Neuronal stem cell (in vitro differentiated cells): Measurements from ENCODE around the gene PLPPR2.
"Not testable (repeated sequence)": the region's sequence is repeated elsewhere in the genome, so short reads cannot be mapped to it uniquely, and the experiment has no call there.

Source experiments
- DNase-seq: peaks from one replicate; pipeline ENCODE4 v3.0.0-alpha.2; 2013; ENCODE audit warnings: low spot score
- H2AFZ ChIP-seq: one replicate; pipeline ENCODE4 v1.6.1; 2013; ENCODE audit warnings: mild to moderate bottlenecking, low read length, inconsistent platforms
- H2AK5ac ChIP-seq: 2 replicates; pipeline ENCODE4 v1.6.1; 2013; ENCODE audit warnings: low read depth, mild to moderate bottlenecking, inconsistent platforms, low read length, moderate library complexity, mixed read lengths
- H2BK120ac ChIP-seq: 2 replicates; pipeline ENCODE4 v1.6.1; 2013; ENCODE audit warnings: low read depth, mild to moderate bottlenecking, inconsistent platforms, low read length, moderate library complexity, mixed read lengths
- H2BK12ac ChIP-seq: one replicate; pipeline ENCODE4 v1.6.1; 2013; ENCODE audit warnings: low read length, inconsistent platforms
- H2BK15ac ChIP-seq: 2 replicates; pipeline ENCODE4 v1.6.1; 2013; ENCODE audit warnings: mild to moderate bottlenecking, low read length, inconsistent platforms, mixed read lengths
- H2BK5ac ChIP-seq: one replicate; pipeline ENCODE4 v1.6.1; 2013; ENCODE audit warnings: inconsistent platforms, mild to moderate bottlenecking, low read length, moderate library complexity
- H3K14ac ChIP-seq: one replicate; pipeline ENCODE4 v1.6.1; 2013; ENCODE audit warnings: low read length, inconsistent platforms
- H3K18ac ChIP-seq: 2 replicates; pipeline ENCODE4 v1.6.1; 2013; ENCODE audit warnings: low read length, inconsistent platforms
- H3K23ac ChIP-seq: 2 replicates; pipeline ENCODE4 v1.6.1; 2013; ENCODE audit warnings: low read depth, mild to moderate bottlenecking, mixed read lengths, low read length, inconsistent platforms; ENCODE audit not compliant: poor library complexity
- H3K27ac ChIP-seq: replicated peaks from 3 replicates; pipeline ENCODE4 v1.5.1; 2013; ENCODE audit warnings: low read length, inconsistent platforms
- H3K27me3 ChIP-seq, 3 experiments: 2 replicates each; pipeline ENCODE4 v1.6.1; 2013; ENCODE audit warnings: low read length in 3 of 3, mild to moderate bottlenecking in 2 of 3, inconsistent platforms in 1 of 3, low read depth in 1 of 3, mixed read lengths in 1 of 3, moderate library complexity in 1 of 3; ENCODE audit not compliant: control insufficient read depth in 3 of 3, insufficient read depth in 3 of 3
- H3K36me3 ChIP-seq, 2 donors: replicated peaks in 1 of 2; 2 replicates each; pipeline ENCODE4 v1.6.1; 2013; ENCODE audit warnings: low read length in 2 of 2; ENCODE audit not compliant: control insufficient read depth in 2 of 2, insufficient read depth in 2 of 2
- H3K4ac ChIP-seq: 2 replicates; pipeline ENCODE4 v1.6.1; 2013; ENCODE audit warnings: inconsistent platforms, mild to moderate bottlenecking, low read length, moderate library complexity
- H3K4me1 ChIP-seq, 2 donors: 1 replicate in 1 of 2; 2 replicates in 1 of 2; pipeline ENCODE4 v1.6.1; 2013; ENCODE audit warnings: low read length in 2 of 2, low read depth in 1 of 2; ENCODE audit not compliant: control insufficient read depth in 2 of 2, insufficient read depth in 1 of 2
- H3K4me2 ChIP-seq: one replicate; pipeline ENCODE4 v1.6.1; 2013; ENCODE audit warnings: mild to moderate bottlenecking, low read length, inconsistent platforms; ENCODE audit not compliant: insufficient read depth, poor library complexity, severe bottlenecking
- H3K4me3 ChIP-seq, 2 donors: 2 replicates each; pipeline ENCODE4 v1.5.1; 2013; ENCODE audit warnings: low read length in 2 of 2, mild to moderate bottlenecking in 2 of 2, inconsistent platforms in 1 of 2, moderate library complexity in 1 of 2
- H3K79me1 ChIP-seq: one replicate; pipeline ENCODE4 v1.6.1; 2013; ENCODE audit warnings: low read depth, mild to moderate bottlenecking, inconsistent platforms, low read length, moderate library complexity
- H3K9ac ChIP-seq: one replicate; pipeline ENCODE4 v1.6.1; 2013; ENCODE audit warnings: mild to moderate bottlenecking, low read depth, low read length, inconsistent platforms; ENCODE audit not compliant: poor library complexity
- H3K9me3 ChIP-seq, 2 donors: replicated peaks in 1 of 2; 2 replicates each; pipeline versions ENCODE3 to v1.6.1; 2013; ENCODE audit warnings: low read length in 2 of 2, mild to moderate bottlenecking in 2 of 2, inconsistent platforms in 1 of 2, low read depth in 1 of 2, mixed read lengths in 1 of 2, moderate library complexity in 1 of 2; ENCODE audit not compliant: control insufficient read depth in 2 of 2, insufficient read depth in 1 of 2
- H4K8ac ChIP-seq: one replicate; pipeline ENCODE4 v1.6.1; 2013; ENCODE audit warnings: low read depth, mild to moderate bottlenecking, inconsistent platforms, low read length, moderate library complexity
- H4K91ac ChIP-seq: one replicate; pipeline ENCODE4 v1.6.1; 2013; ENCODE audit warnings: low read length, low read depth, mild to moderate bottlenecking, inconsistent platforms; ENCODE audit not compliant: poor library complexity
- WGBS, 2 donors: extraction: QIAGEN DNeasy Blood & Tissue Kit; methylation state at CpG; one replicate each; pipeline ENCODE4 v1.1.7; 2013; ENCODE audit warnings: missing lambda C conversion rate in 2 of 2, mixed read lengths in 1 of 2; ENCODE audit not compliant: insufficient read length in 2 of 2, insufficient replicate concordance in 1 of 2; ENCODE audit errors: extremely low coverage in 2 of 2; 5-methylcytosine and 5-hydroxymethylcytosine counted together

Gene PLPPR2

DNA sequence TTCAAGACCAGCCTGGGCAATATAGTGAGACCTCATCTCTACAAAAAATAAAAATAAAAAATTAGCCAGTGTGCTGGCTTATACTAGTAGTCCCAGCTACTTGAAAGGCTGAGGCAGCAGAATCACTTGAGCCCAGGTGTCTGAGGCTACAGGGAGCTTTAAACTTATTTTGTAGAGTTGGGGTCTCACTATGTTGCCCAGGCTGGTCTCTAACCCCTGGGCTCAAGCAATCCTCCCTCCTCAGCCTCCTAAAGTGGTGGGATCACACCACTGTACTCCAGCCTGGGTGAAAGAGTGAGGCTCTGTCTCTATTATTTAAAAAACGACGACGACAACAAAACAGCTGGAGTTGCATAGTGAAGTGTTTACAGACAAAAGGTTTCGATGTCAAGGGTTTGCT is 23.7 kb upstream of the PLPPR2 start:
- Histone ChIP-seq H2AK5ac (no peak overlapping the region), H3K4me1 (no peaks in the 10 kb centered on the region), H2BK5ac (no peak overlapping the region), H3K27me3 (no peaks in the 10 kb centered on the region), H3K23ac (no peak overlapping the region), H3K79me1 (no peaks in the 10 kb centered on the region), H3K36me3 (peaks cover 2 to 25% of the 10 kb centered on the region in 2 donors), H3K18ac (no peak overlapping the region), H3K9ac (no peak overlapping the region), H2BK12ac (no peak overlapping the region), H2BK120ac (no peak overlapping the region), H4K8ac (no peak overlapping the region), H4K91ac (no peak overlapping the region), H3K4me3 (no peak overlapping the region), H3K4ac (no peak overlapping the region), H3K9me3 (no peaks in the 10 kb centered on the region), H2AFZ (no peak overlapping the region), H3K4me2 (no peak overlapping the region), H2BK15ac (no peak overlapping the region), H3K27ac (no peak overlapping the region), H3K14ac (no peak overlapping the region)
- no CpG with 5 or more reads among the region's 4 CpGs for WGBS, 2 donors
- DNase-seq = no peak

DNA sequence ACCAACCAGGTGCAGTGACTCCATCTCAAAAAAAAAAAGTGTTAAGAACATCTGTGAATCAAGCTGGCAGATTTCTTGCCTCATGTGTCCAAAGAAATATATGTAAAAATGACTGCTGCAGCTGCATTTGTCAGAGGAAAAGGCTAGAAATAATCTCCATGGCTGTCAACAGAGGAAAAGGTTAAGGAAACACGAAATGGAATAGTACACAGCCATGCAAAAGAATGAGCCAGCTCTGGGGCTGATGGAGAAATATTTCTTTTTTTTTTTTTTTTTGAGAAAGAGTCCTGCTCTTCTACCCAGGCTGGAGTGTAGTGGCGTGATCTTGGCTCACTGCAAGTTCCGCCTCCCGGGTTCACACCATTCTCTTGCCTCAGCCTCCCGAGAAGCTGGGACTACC is 22.4 kb upstream of the PLPPR2 start:
- H2AK5ac ChIP-seq = no peak overlapping the region
- no peaks in the 10 kb centered on the region for H3K27me3 ChIP-seq
- H2BK12ac ChIP-seq = no peak overlapping the region
- no peaks in the 10 kb centered on the region for H3K4me1 ChIP-seq
- H3K18ac ChIP-seq = no peak overlapping the region
- no peak overlapping the region for H2BK5ac ChIP-seq
- H3K79me1 ChIP-seq = no peaks in the 10 kb centered on the region
- no peak overlapping the region for H3K14ac ChIP-seq
- H4K91ac ChIP-seq = no peak overlapping the region
- no peak overlapping the region for H3K4me2 ChIP-seq
- H4K8ac ChIP-seq = no peak overlapping the region
- H3K4me3 ChIP-seq = no peak overlapping the region
- H3K36me3 ChIP-seq = peaks cover 2 to 18% of the 10 kb centered on the region in 2 donors
- no peak overlapping the region for H3K4ac ChIP-seq
- no peak overlapping the region for H3K27ac ChIP-seq
- no peaks in the 10 kb centered on the region for H3K9me3 ChIP-seq
- no peak overlapping the region for H2BK120ac ChIP-seq
- no peak for DNase-seq
- no peak overlapping the region for H2BK15ac ChIP-seq
- H3K23ac ChIP-seq = no peak overlapping the region
- WGBS, 2 donors = no CpG with 5 or more reads among the region's 5 CpGs
- H3K9ac ChIP-seq = no peak overlapping the region
- H2AFZ ChIP-seq = no peak overlapping the region

DNA sequence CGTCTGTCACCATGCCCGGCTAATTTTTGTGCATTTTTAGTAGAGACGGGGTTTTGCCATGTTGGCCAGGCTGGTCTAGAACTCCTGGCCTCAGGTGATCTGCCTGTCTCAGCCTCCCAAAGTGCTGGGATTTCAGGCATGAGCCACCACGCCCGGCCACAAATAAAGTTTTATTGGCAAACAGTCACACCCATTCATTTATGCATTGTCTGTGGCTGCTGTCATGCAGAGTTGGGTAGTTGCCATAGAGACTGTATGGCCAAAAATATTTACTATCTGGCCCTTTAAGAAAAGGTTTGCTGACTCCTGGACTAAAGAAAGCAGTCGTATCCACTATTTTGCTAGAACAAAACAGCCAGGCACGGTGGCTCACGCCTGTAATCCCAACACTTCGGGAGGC is 21.4 kb upstream of the PLPPR2 start:
- H2BK12ac ChIP-seq, H3K4ac ChIP-seq, H3K4me2 ChIP-seq, H3K4me1 ChIP-seq, H2BK5ac ChIP-seq, H3K27ac ChIP-seq, H3K27me3 ChIP-seq, H3K23ac ChIP-seq, H3K9me3 ChIP-seq, H4K91ac ChIP-seq, DNase-seq, H3K79me1 ChIP-seq, H3K4me3 ChIP-seq, H2BK120ac ChIP-seq, H3K18ac ChIP-seq, H3K14ac ChIP-seq, H2AFZ ChIP-seq, H2BK15ac ChIP-seq, H2AK5ac ChIP-seq, H3K9ac ChIP-seq, H4K8ac ChIP-seq: not testable (repeated sequence)
- H3K36me3 ChIP-seq = peaks cover 2 to 18% of the 10 kb centered on the region in 2 donors
- WGBS, 2 donors = no CpG with 5 or more reads among the region's 9 CpGs

DNA sequence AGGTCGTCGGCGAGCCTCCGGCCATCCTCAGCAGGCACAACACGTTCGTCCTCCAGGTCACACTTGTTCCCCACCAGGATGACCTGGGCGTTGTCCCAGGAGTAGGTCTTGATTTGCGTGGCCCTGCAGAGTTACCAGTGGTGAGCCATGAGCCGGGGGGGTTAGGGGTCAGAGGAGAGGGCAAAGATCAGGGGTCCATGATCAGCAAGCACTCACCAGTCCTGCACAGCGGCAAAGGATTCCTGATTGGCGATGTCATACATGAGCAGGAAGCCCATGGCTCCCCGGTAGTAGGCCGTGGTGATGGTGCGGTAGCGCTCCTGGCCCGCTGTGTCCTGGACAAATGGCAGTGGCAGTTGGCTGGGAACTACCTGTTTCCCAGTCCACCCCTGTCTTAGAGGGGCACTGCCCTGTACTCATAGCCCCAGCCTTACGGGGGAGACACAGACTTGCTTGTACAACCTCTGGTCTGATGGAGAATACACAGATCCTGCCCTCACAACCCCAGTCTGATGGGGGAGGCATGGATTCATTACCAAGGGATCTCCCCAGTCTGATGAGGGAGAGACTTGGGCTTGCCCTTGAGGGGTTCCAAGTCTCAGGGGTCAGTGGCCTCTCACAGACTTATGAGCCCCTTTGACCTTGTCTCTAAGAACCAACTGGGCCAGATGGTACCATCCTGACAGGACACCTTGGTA is 19.6 kb upstream of the PLPPR2 start:
- peak overlapping the region; percentile 44 for H3K14ac ChIP-seq
- H2AK5ac ChIP-seq = no peak overlapping the region
- H2BK15ac ChIP-seq = peak overlapping the region; percentile 12
- H3K9ac ChIP-seq = no peak overlapping the region
- H2AFZ ChIP-seq = no peak overlapping the region
- H3K79me1 ChIP-seq = no peaks in the 10 kb centered on the region
- H2BK120ac ChIP-seq = no peak overlapping the region
- no peak overlapping the region for H2BK5ac ChIP-seq
- no peak overlapping the region for H3K4me3 ChIP-seq
- H4K91ac ChIP-seq = no peak overlapping the region
- H3K4ac ChIP-seq = no peak overlapping the region
- peak overlapping the region; percentile 16 for H2BK12ac ChIP-seq
- peaks cover 0 to 7% (median 0%) of the 10 kb centered on the region in 3 experiments for H3K27me3 ChIP-seq
- no peak for DNase-seq
- no peak overlapping the region for H3K27ac ChIP-seq
- H4K8ac ChIP-seq = no peak overlapping the region
- no CpG with 5 or more reads among the region's 17 CpGs for WGBS, 2 donors
- H3K4me2 ChIP-seq = no peak overlapping the region
- H3K23ac ChIP-seq = peak overlapping the region; percentile 73
- no peaks in the 10 kb centered on the region for H3K9me3 ChIP-seq
- peaks cover 2 to 6% of the 10 kb centered on the region in 2 donors for H3K4me1 ChIP-seq
- H3K36me3 ChIP-seq = peaks cover 2 to 18% of the 10 kb centered on the region in 2 donors
- peak overlapping the region; percentile 64 for H3K18ac ChIP-seq
